ENCODE results near the gene CTNNBL1. TPM values are rescaled to one million over a fixed set of nuclear protein-coding genes. Genes with fewer than 3 reads are reported as not detected.
A peak's percentile ranks its signal among the peaks of the same experiment; 100 is the strongest.
"Not testable (repeated sequence)": the region's sequence is repeated elsewhere in the genome, so short reads cannot be mapped to it uniquely, and the experiment has no call there.

CTNNBL1 gene
- total RNA-seq, 3 donors from 2014 or later (not counting 1 experiment from before 2014, with no cell fraction given): 59.1 to 75.6 (median 67.6) TPM

GRCh38 chr20:37713396-37713795, 19.6 kb downstream of the CTNNBL1 start:
- H3K9me3 ChIP-seq (ENCODE audit: control insufficient read depth, insufficient read depth, low read length): no peaks in the 10 kb centered on the region
- no peak for TF ChIP-seq CTCF (IDR thresholded peaks at IDR 0.05)
- peaks cover 2% of the 10 kb centered on the region for H3K36me3 ChIP-seq (ENCODE audit: control insufficient read depth, insufficient read depth, low read length)
- intact Hi-C loops (cut with micrococcal nuclease): no loop called here
- H3K4me1 ChIP-seq (ENCODE audit: control insufficient read depth, insufficient read depth, low read length): no peaks in the 10 kb centered on the region
- no peak overlapping the region for H3K27ac ChIP-seq (ENCODE audit: low read length)
- no peak overlapping the region for H3K27ac Mint-ChIP-seq
- no peak overlapping the region for H3K4me3 Mint-ChIP-seq
- DNase-seq (no peak), ATAC-seq (no peak)
- peaks cover 54 to 66% of the 10 kb centered on the region in 2 donors for H3K4me1 Mint-ChIP-seq
- no peaks in the 10 kb centered on the region for H3K36me3 Mint-ChIP-seq
- H3K9me3 Mint-ChIP-seq: no peaks in the 10 kb centered on the region
- no peak overlapping the region for H3K4me3 ChIP-seq (ENCODE audit: low read length)
- 93% methylated on average over 2 of the region's 4 CpGs for WGBS (ENCODE audit: insufficient coverage)
- H3K27me3 ChIP-seq (ENCODE audit: control insufficient read depth, insufficient read depth, low read length): no peaks in the 10 kb centered on the region
- no peaks in the 10 kb centered on the region for H3K27me3 Mint-ChIP-seq (ENCODE audit: low read depth in 2 of 2)

DNA sequence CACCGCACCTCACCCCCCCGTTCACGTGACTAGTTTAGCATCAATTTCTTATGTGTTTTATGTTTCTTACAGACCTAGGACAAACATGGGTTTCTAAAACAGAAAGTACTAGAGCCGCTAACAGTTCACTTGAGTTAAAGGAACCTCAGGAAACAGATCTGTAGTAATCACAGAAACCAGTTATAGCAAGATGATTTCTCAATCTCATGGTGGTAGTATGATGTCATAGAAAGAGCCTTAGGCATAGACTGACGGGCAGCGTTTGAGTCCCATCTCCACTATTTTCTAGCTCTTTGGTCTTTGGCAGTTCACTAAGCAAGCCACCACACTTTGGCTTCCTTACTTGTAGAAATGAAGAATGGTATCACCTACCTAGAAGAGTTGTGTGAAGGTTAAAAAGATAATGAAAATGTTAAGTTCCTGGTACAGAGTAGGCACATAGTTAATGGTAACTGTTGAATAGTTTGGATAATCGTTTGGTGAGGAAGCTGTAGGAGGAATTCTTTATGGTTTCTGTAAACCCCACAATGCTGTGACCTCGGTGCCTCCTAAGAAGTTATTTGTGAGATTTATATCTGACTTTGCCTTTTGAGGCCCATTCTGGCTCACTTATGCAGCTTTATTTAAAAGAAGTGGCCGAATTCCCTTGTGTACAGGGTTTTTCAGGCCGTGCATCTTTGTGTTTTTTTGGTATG, 21.3 kb downstream of the CTNNBL1 start:
- Mint-ChIP-seq H3K36me3 (no peaks in the 10 kb centered on the region), H3K27me3 (ENCODE audit: low read depth in 2 of 2) (no peaks in the 10 kb centered on the region), H3K4me3 (no peak overlapping the region), H3K9me3 (no peaks in the 10 kb centered on the region), H3K4me1 (peaks cover 44 to 56% of the 10 kb centered on the region in 2 donors), H3K27ac (peak overlapping the region; percentile 47 to 58)
- DNase-seq: no peak
- intact Hi-C loops (cut with micrococcal nuclease): no loop called here
- WGBS (ENCODE audit: insufficient coverage): 66% methylated on average over 10 of the region's 10 CpGs
- ATAC-seq: peak; percentile 34 to 70 (median 55)
- H3K4me3 ChIP-seq (ENCODE audit: low read length): no peak overlapping the region
- peaks cover 2% of the 10 kb centered on the region for H3K36me3 ChIP-seq (ENCODE audit: control insufficient read depth, insufficient read depth, low read length)
- H3K27ac ChIP-seq (ENCODE audit: low read length): no peak overlapping the region
- H3K4me1 ChIP-seq (ENCODE audit: control insufficient read depth, insufficient read depth, low read length): no peaks in the 10 kb centered on the region
- no peak for TF ChIP-seq CTCF (IDR thresholded peaks at IDR 0.05)
- H3K9me3 ChIP-seq (ENCODE audit: control insufficient read depth, insufficient read depth, low read length): no peaks in the 10 kb centered on the region
- no peaks in the 10 kb centered on the region for H3K27me3 ChIP-seq (ENCODE audit: control insufficient read depth, insufficient read depth, low read length)

GRCh38 chr20:37721751-37722150, 27.9 kb downstream of the CTNNBL1 start:
- Mint-ChIP-seq H3K36me3 (peaks cover 8% of the 10 kb centered on the region), H3K4me1 (peaks cover 22 to 34% of the 10 kb centered on the region in 2 donors), H3K4me3 (no peak overlapping the region), H3K9me3 (peaks cover 2 to 4% of the 10 kb centered on the region in 2 donors), H3K27ac (no peak overlapping the region), H3K27me3 (ENCODE audit: low read depth in 2 of 2) (no peaks in the 10 kb centered on the region)
- Histone ChIP-seq H3K4me1 (ENCODE audit: control insufficient read depth, insufficient read depth, low read length) (no peaks in the 10 kb centered on the region), H3K27ac (ENCODE audit: low read length) (no peak overlapping the region), H3K9me3 (ENCODE audit: control insufficient read depth, insufficient read depth, low read length) (no peaks in the 10 kb centered on the region), H3K4me3 (ENCODE audit: low read length) (no peak overlapping the region), H3K27me3 (ENCODE audit: control insufficient read depth, insufficient read depth, low read length) (no peaks in the 10 kb centered on the region), H3K36me3 (ENCODE audit: control insufficient read depth, insufficient read depth, low read length) (no peaks in the 10 kb centered on the region)
- TF ChIP-seq CTCF (IDR thresholded peaks at IDR 0.05): no peak
- intact Hi-C loops (cut with micrococcal nuclease): no loop called here
- whole genome bisulfite sequencing (ENCODE audit: insufficient coverage): 100% methylated on average over 1 of the region's 1 CpG
- DNase-seq (no peak), ATAC-seq (no peak)

- H3K27ac ChIP-seq (ENCODE audit: low read length); H3K27me3 Mint-ChIP-seq (ENCODE audit: low read depth in 2 of 2); H3K9me3 ChIP-seq (ENCODE audit: control insufficient read depth, insufficient read depth, low read length); H3K36me3 ChIP-seq (ENCODE audit: control insufficient read depth, insufficient read depth, low read length); intact Hi-C loops (cut with micrococcal nuclease); DNase-seq; H3K4me1 ChIP-seq (ENCODE audit: control insufficient read depth, insufficient read depth, low read length); H3K27ac Mint-ChIP-seq; H3K4me3 Mint-ChIP-seq; H3K9me3 Mint-ChIP-seq; H3K27me3 ChIP-seq (ENCODE audit: control insufficient read depth, insufficient read depth, low read length); H3K36me3 Mint-ChIP-seq; ATAC-seq; H3K4me3 ChIP-seq (ENCODE audit: low read length): not testable (repeated sequence)
- 90% methylated on average over 2 of the region's 4 CpGs for WGBS (ENCODE audit: insufficient coverage)
- H3K4me1 Mint-ChIP-seq: peaks cover 28 to 35% of the 10 kb centered on the region in 2 donors
Measured at GRCh38 chr20:37722312-37722711, 28.5 kb downstream of the CTNNBL1 start.

Measured in natural killer cell (primary cell).